ENCODE results near the gene TRIM14. TPM values are rescaled to one million over a fixed set of nuclear protein-coding genes. Genes with fewer than 3 reads are reported as not detected.

Gene TRIM14
- total RNA-seq, 1 experiment from 2014 or later = 20.2 TPM

DNA sequence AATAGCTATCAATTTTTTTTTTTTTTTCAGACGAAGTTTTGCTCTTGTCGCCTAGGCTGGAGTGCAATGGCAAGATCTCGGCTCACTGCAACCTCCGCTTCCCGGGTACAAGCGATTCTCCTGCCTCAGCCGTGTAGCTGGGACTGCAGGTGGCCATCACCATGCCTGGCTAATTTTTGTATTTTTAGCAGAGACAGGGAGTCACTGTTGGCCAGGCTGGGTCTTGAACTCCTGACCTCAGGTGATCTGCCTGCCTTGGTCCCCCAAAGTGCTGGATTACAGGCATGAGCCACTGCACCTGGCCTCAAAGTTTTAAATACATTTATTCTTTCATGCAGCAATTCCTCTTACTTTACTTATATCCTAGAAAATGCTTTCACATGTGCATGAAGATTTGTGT is 17.6 kb downstream of the TRIM14 start:
- Histone ChIP-seq H3K9me3 (ENCODE audit: insufficient read depth, low read depth) (no peaks in the 10 kb centered on the region), H3K4me2 (no peak overlapping the region), H3K27ac (no peak overlapping the region), H4K20me1 (ENCODE audit: insufficient read depth) (no peaks in the 10 kb centered on the region), H2AFZ (no peak overlapping the region), H3F3A (ENCODE audit: insufficient read depth, low read depth) (no peaks in the 10 kb centered on the region; the same call in 1 of the 2 replicates), H3K4me1 (replicated peaks; ENCODE audit: insufficient read depth) (no peaks in the 10 kb centered on the region), H3K27me3 (ENCODE audit: insufficient read depth, low read depth) (no peaks in the 10 kb centered on the region), H3K9me2 (ENCODE audit: insufficient read depth) (no peaks in the 10 kb centered on the region), H3K79me2 (ENCODE audit: low read depth) (no peaks in the 10 kb centered on the region), H3K4me3 (no peak overlapping the region), H3K36me3 (ENCODE audit: low read depth) (no peaks in the 10 kb centered on the region; the same call in none of the 2 replicates)
- ChIA-PET POLR2A (ENCODE audit: unreplicated experiment) (interaction anchor here (0.7 kb wide), 1 partner anchor 9 kb away, joined by 3 read pairs; no protein-coding TSS in a partner anchor), CTCF (no interaction called here)
- intact Hi-C loops (cut with micrococcal nuclease; ENCODE audit: unreplicated experiment) = no loop called here
- no peak for TF ChIP-seq CTCF (conservative IDR thresholded peaks at IDR 0.05)
- no peak for TF ChIP-seq EZH2 (IDR thresholded peaks at IDR 0.05; ENCODE audit: low read depth)
- no TSS peak for BruUV-seq (replicated peaks)
- DNase-seq = no peak

DNA sequence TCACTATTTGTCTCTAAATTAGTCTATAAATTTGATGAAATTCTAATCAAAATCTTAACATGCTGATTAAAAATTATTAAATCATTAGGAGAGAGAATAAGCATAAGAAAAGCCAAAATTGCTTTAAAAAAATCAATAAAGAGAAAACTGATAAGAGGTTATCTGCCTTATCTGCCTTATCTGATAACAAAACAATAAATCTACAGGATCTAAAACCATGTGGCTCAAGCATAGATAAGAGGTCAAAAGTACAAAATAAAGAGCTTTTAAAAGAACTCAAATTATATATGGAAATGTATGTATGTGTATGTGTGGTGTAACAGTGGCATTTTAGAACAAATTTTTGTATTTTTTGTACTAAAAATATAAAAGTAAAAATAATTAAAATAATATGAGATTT is 18.6 kb downstream of the TRIM14 start:
- no TSS peak for BruUV-seq (replicated peaks)
- ChIA-PET CTCF (interaction anchor here (0.6 kb wide), 1 partner anchor 685 kb away, joined by 8 read pairs; no protein-coding TSS in a partner anchor), POLR2A (ENCODE audit: unreplicated experiment) (no interaction called here)
- Histone ChIP-seq H2AFZ (no peak overlapping the region), H4K20me1 (ENCODE audit: insufficient read depth) (no peaks in the 10 kb centered on the region), H3K9me3 (ENCODE audit: insufficient read depth, low read depth) (no peaks in the 10 kb centered on the region), H3K4me1 (replicated peaks; ENCODE audit: insufficient read depth) (no peaks in the 10 kb centered on the region), H3K9me2 (ENCODE audit: insufficient read depth) (no peaks in the 10 kb centered on the region), H3K27me3 (ENCODE audit: insufficient read depth, low read depth) (no peaks in the 10 kb centered on the region), H3F3A (ENCODE audit: insufficient read depth, low read depth) (no peaks in the 10 kb centered on the region; the same call in 1 of the 2 replicates), H3K4me3 (no peak overlapping the region), H3K27ac (no peak overlapping the region), H3K4me2 (no peak overlapping the region), H3K36me3 (ENCODE audit: low read depth) (no peaks in the 10 kb centered on the region; the same call in none of the 2 replicates), H3K79me2 (ENCODE audit: low read depth) (no peaks in the 10 kb centered on the region)
- DNase-seq = no peak
- intact Hi-C loops (cut with micrococcal nuclease; ENCODE audit: unreplicated experiment) = no loop called here
- TF ChIP-seq CTCF (conservative IDR thresholded peaks at IDR 0.05) (no peak), EZH2 (IDR thresholded peaks at IDR 0.05; ENCODE audit: low read depth) (no peak)

DNA sequence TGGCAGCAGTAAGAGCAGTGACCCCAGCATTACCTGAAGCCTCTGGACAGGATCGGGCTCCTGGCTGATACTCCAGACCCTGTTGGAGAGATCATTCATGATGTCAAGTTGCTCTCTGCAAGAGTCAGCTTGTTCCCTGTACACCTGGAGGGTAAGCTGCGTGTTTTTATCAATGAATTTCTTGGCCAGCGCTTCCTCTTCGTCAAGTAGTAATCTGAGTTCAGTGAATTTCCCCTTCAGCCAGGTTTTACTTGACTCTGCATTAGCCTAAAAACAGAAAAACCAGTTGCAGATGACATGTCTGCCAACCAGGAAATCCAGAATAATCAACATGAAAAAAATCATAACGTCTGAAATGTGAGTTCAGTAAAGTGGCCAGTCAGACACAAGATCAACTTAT is 19.1 kb downstream of the TRIM14 start:
- CTCF ChIA-PET = interaction anchor here (0.6 kb wide), 1 partner anchor 686 kb away, joined by 8 read pairs; no protein-coding TSS in a partner anchor
- no TSS peak for BruUV-seq (replicated peaks)
- Histone ChIP-seq H3K27me3 (ENCODE audit: insufficient read depth, low read depth) (no peaks in the 10 kb centered on the region), H3K4me1 (replicated peaks; ENCODE audit: insufficient read depth) (no peaks in the 10 kb centered on the region), H3K9me2 (ENCODE audit: insufficient read depth) (no peaks in the 10 kb centered on the region), H3K36me3 (ENCODE audit: low read depth) (no peaks in the 10 kb centered on the region; the same call in 1 of the 2 replicates), H3K4me2 (no peak overlapping the region), H3K4me3 (no peak overlapping the region), H3K9me3 (ENCODE audit: insufficient read depth, low read depth) (no peaks in the 10 kb centered on the region), H2AFZ (no peak overlapping the region), H3F3A (ENCODE audit: insufficient read depth, low read depth) (no peaks in the 10 kb centered on the region; the same call in 1 of the 2 replicates), H4K20me1 (ENCODE audit: insufficient read depth) (no peaks in the 10 kb centered on the region), H3K27ac (no peak overlapping the region), H3K79me2 (ENCODE audit: low read depth) (no peaks in the 10 kb centered on the region)
- TF ChIP-seq EZH2 (IDR thresholded peaks at IDR 0.05; ENCODE audit: low read depth) (no peak), CTCF (conservative IDR thresholded peaks at IDR 0.05) (no peak)
- POLR2A ChIA-PET (ENCODE audit: unreplicated experiment) = no interaction called here
- DNase-seq = no peak
- intact Hi-C loops (cut with micrococcal nuclease; ENCODE audit: unreplicated experiment) = no loop called here
